SK-N-SH treated with all-trans-retinoic acid at 6 μM for 48 hours (cell line): ENCODE measurements around the gene NCKAP5.

Experiments used
- ATAC-seq: fragments of 200-7000 bp; cut with Tn5 transposase; 3 replicates; pipeline ENCODE4 v1.9.1; 2020; ENCODE audit warnings: mild to moderate bottlenecking, moderate library complexity
- ARNTL ChIP-seq: fragments of 450-650 bp; formaldehyde crosslinking; IDR thresholded peaks from 2 replicates; pipeline ENCODE4 v1.5.0; 2020; ENCODE audit warnings: low read depth, mild to moderate bottlenecking, moderate library complexity, borderline replicate concordance
- BACH2 ChIP-seq: fragments of 250-450 bp; sonication (Bioruptor Pico); IDR thresholded peaks from 2 replicates; pipeline ENCODE4 v1.9.0; 2021; ENCODE audit warnings: mild to moderate bottlenecking, borderline replicate concordance
- CSDC2 ChIP-seq: fragments of 250-450 bp; sonication (Bioruptor Pico); IDR thresholded peaks from 2 replicates; pipeline ENCODE4 v1.5.0; 2020; ENCODE audit warnings: mild to moderate bottlenecking, moderate library complexity
- ESRRG ChIP-seq: fragments of 250-450 bp; sonication (Bioruptor Pico); IDR thresholded peaks from 2 replicates; pipeline ENCODE4 v1.6.1; 2021; ENCODE audit warnings: mild to moderate bottlenecking
- GLIS3 ChIP-seq: fragments of 250-450 bp; sonication (Bioruptor Pico); IDR thresholded peaks from 2 replicates; pipeline ENCODE4 v1.5.0; 2020; ENCODE audit warnings: mild to moderate bottlenecking, moderate library complexity
- ISL1 ChIP-seq: fragments of 250-450 bp; sonication (Bioruptor Pico); IDR thresholded peaks from 2 replicates; pipeline ENCODE4 v2.1.2; 2022; ENCODE audit warnings: mild to moderate bottlenecking, moderate library complexity
- OSR1 ChIP-seq: fragments of 250-450 bp; sonication (Bioruptor Pico); IDR thresholded peaks from 2 replicates; pipeline ENCODE4 v1.8.0; 2022; ENCODE audit warnings: moderate library complexity, mild to moderate bottlenecking, inconsistent platforms
- PPARA ChIP-seq: fragments of 250-450 bp; sonication (Bioruptor Pico); IDR thresholded peaks from 2 replicates; pipeline ENCODE4 v1.5.0; 2020; ENCODE audit warnings: mild to moderate bottlenecking, borderline replicate concordance
- RARB ChIP-seq: fragments of 250-450 bp; sonication (Bioruptor Pico); IDR thresholded peaks from 2 replicates; pipeline ENCODE4 v1.8.0; 2021; ENCODE audit warnings: mild to moderate bottlenecking, moderate library complexity
- SNAI2 ChIP-seq: fragments of 250-450 bp; sonication (Bioruptor Pico); IDR thresholded peaks from 2 replicates; pipeline ENCODE4 v1.5.0; 2020; ENCODE audit warnings: mild to moderate bottlenecking, moderate library complexity
- TCF4 ChIP-seq: fragments of 250-450 bp; sonication (Bioruptor Pico); IDR thresholded peaks from 2 replicates; pipeline ENCODE4 v1.8.0; 2021; ENCODE audit warnings: mild to moderate bottlenecking, moderate library complexity, borderline replicate concordance
- TOX ChIP-seq: fragments of 250-450 bp; sonication (Bioruptor Pico); IDR thresholded peaks from 2 replicates; pipeline ENCODE4 v1.8.0; 2021; ENCODE audit warnings: mild to moderate bottlenecking, moderate library complexity, borderline replicate concordance
- TSHZ2 ChIP-seq: fragments of 250-450 bp; sonication (Bioruptor Pico); IDR thresholded peaks from 2 replicates; pipeline ENCODE4 v1.5.0; 2020; ENCODE audit warnings: mild to moderate bottlenecking, moderate library complexity
- ZC3H10 ChIP-seq: fragments of 250-450 bp; sonication (Bioruptor Pico); IDR thresholded peaks from 2 replicates; pipeline ENCODE4 v1.5.1; 2021; ENCODE audit warnings: mild to moderate bottlenecking, moderate library complexity
- ZFP3 ChIP-seq: fragments of 250-450 bp; sonication (Bioruptor Pico); IDR thresholded peaks from 2 replicates; pipeline ENCODE4 v1.5.0; 2020; ENCODE audit warnings: mild to moderate bottlenecking, moderate library complexity
- ZFP30 ChIP-seq: fragments of 450-650 bp; formaldehyde crosslinking; IDR thresholded peaks from 2 replicates; pipeline ENCODE4 v1.5.0; 2022; ENCODE audit warnings: mild to moderate bottlenecking, moderate library complexity
- ZNF565 ChIP-seq: fragments of 450-650 bp; formaldehyde crosslinking; conservative IDR thresholded peaks from 2 replicates; pipeline ENCODE4 v1.5.0; 2020; ENCODE audit warnings: low read depth, mild to moderate bottlenecking, moderate library complexity
- ZNF70 ChIP-seq: fragments of 450-650 bp; formaldehyde crosslinking; IDR thresholded peaks from 2 replicates; pipeline ENCODE4 v1.5.0; 2020; ENCODE audit warnings: mild to moderate bottlenecking, moderate library complexity
- ZNF8 ChIP-seq: fragments of 450-650 bp; formaldehyde crosslinking; IDR thresholded peaks from 2 replicates; pipeline ENCODE4 v1.5.0; 2020; ENCODE audit warnings: mild to moderate bottlenecking, moderate library complexity
- TF ChIP-seq, protein P1 (sequence below): fragments of 250-450 bp; sonication (Bioruptor Pico); IDR thresholded peaks from 2 replicates; pipeline ENCODE4 v1.8.0; 2020; ENCODE audit warnings: mild to moderate bottlenecking, moderate library complexity, borderline replicate concordance
- TF ChIP-seq, protein P2 (sequence below): fragments of 250-450 bp; sonication (Bioruptor Pico); IDR thresholded peaks from 2 replicates; pipeline ENCODE4 v1.5.1; 2020; ENCODE audit warnings: low read depth, mild to moderate bottlenecking, moderate library complexity
- TF ChIP-seq, protein P3 (sequence below): fragments of 250-450 bp; sonication (Bioruptor Pico); IDR thresholded peaks from 2 replicates; pipeline ENCODE4 v1.8.0; 2021; ENCODE audit warnings: low read depth, mild to moderate bottlenecking, moderate library complexity, borderline replicate concordance

Gene NCKAP5

GRCh38 chr2:132782176-132782783 lies 786.0 kb downstream of the NCKAP5 start:
- no peak for ATAC-seq
- TF ChIP-seq, protein P1, sequence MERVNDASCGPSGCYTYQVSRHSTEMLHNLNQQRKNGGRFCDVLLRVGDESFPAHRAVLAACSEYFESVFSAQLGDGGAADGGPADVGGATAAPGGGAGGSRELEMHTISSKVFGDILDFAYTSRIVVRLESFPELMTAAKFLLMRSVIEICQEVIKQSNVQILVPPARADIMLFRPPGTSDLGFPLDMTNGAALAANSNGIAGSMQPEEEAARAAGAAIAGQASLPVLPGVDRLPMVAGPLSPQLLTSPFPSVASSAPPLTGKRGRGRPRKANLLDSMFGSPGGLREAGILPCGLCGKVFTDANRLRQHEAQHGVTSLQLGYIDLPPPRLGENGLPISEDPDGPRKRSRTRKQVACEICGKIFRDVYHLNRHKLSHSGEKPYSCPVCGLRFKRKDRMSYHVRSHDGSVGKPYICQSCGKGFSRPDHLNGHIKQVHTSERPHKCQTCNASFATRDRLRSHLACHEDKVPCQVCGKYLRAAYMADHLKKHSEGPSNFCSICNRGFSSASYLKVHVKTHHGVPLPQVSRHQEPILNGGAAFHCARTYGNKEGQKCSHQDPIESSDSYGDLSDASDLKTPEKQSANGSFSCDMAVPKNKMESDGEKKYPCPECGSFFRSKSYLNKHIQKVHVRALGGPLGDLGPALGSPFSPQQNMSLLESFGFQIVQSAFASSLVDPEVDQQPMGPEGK (CRISPR knock-in tag) = no peak
- TF ChIP-seq CSDC2 (CRISPR knock-in tag) = no peak
- no peak for TF ChIP-seq ZNF8 (CRISPR knock-in tag)
- TF ChIP-seq RARB (CRISPR knock-in tag) = no peak
- TF ChIP-seq OSR1 (CRISPR knock-in tag) = no peak

- no peak for TF ChIP-seq ARNTL (CRISPR knock-in tag)
- TF ChIP-seq ZFP30 = no peak
- no peak for ATAC-seq
These were observed 787.6 kb downstream of the NCKAP5 start for GRCh38 chr2:132780651-132781050.

GRCh38 chr2:132779206-132779721 lies 789.0 kb downstream of the NCKAP5 start:
- ATAC-seq = no peak
- no peak for TF ChIP-seq TSHZ2 (CRISPR knock-in tag)
- no peak for TF ChIP-seq TOX (CRISPR knock-in tag)
- TF ChIP-seq GLIS3 = no peak
- no peak for TF ChIP-seq ZC3H10
- TF ChIP-seq, protein P1 (CRISPR knock-in tag) = no peak
- TF ChIP-seq, protein P2, sequence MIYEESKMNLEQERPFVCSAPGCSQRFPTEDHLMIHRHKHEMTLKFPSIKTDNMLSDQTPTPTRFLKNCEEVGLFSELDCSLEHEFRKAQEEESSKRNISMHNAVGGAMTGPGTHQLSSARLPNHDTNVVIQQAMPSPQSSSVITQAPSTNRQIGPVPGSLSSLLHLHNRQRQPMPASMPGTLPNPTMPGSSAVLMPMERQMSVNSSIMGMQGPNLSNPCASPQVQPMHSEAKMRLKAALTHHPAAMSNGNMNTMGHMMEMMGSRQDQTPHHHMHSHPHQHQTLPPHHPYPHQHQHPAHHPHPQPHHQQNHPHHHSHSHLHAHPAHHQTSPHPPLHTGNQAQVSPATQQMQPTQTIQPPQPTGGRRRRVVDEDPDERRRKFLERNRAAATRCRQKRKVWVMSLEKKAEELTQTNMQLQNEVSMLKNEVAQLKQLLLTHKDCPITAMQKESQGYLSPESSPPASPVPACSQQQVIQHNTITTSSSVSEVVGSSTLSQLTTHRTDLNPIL (CRISPR knock-in tag) = no peak
- TF ChIP-seq RARB (CRISPR knock-in tag) = no peak
- TF ChIP-seq ISL1 (CRISPR knock-in tag) = no peak
- no peak for TF ChIP-seq ZNF70 (CRISPR knock-in tag)
- TF ChIP-seq ZNF8 (CRISPR knock-in tag) = no peak
- TF ChIP-seq SNAI2 (CRISPR knock-in tag) = no peak
- no peak for TF ChIP-seq BACH2 (CRISPR knock-in tag)
- no peak for TF ChIP-seq ZFP30
- TF ChIP-seq, protein P3, sequence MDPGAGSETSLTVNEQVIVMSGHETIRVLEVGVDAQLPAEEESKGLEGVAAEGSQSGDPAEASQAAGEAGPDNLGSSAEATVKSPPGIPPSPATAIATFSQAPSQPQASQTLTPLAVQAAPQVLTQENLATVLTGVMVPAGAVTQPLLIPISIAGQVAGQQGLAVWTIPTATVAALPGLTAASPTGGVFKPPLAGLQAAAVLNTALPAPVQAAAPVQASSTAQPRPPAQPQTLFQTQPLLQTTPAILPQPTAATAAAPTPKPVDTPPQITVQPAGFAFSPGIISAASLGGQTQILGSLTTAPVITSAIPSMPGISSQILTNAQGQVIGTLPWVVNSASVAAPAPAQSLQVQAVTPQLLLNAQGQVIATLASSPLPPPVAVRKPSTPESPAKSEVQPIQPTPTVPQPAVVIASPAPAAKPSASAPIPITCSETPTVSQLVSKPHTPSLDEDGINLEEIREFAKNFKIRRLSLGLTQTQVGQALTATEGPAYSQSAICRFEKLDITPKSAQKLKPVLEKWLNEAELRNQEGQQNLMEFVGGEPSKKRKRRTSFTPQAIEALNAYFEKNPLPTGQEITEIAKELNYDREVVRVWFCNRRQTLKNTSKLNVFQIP (CRISPR knock-in tag) = no peak
- no peak for TF ChIP-seq PPARA (CRISPR knock-in tag)

GRCh38 chr2:132776287-132776686 lies 792.0 kb downstream of the NCKAP5 start:
- ATAC-seq = no peak; the same call in 2 of the 3 replicates
- TF ChIP-seq BACH2 (CRISPR knock-in tag) (no peak), TSHZ2 (CRISPR knock-in tag) (no peak), ZNF70 (CRISPR knock-in tag) (no peak), ESRRG (CRISPR knock-in tag) (no peak), PPARA (CRISPR knock-in tag) (no peak), ZFP3 (CRISPR knock-in tag) (no peak), ZFP30 (no peak), ZNF8 (CRISPR knock-in tag) (no peak), OSR1 (CRISPR knock-in tag) (no peak), ARNTL (CRISPR knock-in tag) (no peak), GLIS3 (no peak), RARB (CRISPR knock-in tag) (no peak), ZC3H10 (no peak), TOX (CRISPR knock-in tag) (no peak), CSDC2 (CRISPR knock-in tag) (no peak), ISL1 (CRISPR knock-in tag) (no peak), TCF4 (CRISPR knock-in tag) (no peak), ZNF565 (CRISPR knock-in tag) (no peak)
